HG03521 (cell line): ENCODE data around the gene NRG4.
"Not testable (repeated sequence)": the region's sequence is repeated elsewhere in the genome, so short reads cannot be mapped to it uniquely, and the experiment has no call there.

Source experiments
- ATAC-seq: cut with Tn5 transposase; IDR thresholded peaks from one replicate; pipeline ENCODE4 v1.9.1; 2021; ENCODE audit warnings: mild to moderate bottlenecking, moderate library complexity; ENCODE audit not compliant: unreplicated experiment

NRG4 gene

DNA sequence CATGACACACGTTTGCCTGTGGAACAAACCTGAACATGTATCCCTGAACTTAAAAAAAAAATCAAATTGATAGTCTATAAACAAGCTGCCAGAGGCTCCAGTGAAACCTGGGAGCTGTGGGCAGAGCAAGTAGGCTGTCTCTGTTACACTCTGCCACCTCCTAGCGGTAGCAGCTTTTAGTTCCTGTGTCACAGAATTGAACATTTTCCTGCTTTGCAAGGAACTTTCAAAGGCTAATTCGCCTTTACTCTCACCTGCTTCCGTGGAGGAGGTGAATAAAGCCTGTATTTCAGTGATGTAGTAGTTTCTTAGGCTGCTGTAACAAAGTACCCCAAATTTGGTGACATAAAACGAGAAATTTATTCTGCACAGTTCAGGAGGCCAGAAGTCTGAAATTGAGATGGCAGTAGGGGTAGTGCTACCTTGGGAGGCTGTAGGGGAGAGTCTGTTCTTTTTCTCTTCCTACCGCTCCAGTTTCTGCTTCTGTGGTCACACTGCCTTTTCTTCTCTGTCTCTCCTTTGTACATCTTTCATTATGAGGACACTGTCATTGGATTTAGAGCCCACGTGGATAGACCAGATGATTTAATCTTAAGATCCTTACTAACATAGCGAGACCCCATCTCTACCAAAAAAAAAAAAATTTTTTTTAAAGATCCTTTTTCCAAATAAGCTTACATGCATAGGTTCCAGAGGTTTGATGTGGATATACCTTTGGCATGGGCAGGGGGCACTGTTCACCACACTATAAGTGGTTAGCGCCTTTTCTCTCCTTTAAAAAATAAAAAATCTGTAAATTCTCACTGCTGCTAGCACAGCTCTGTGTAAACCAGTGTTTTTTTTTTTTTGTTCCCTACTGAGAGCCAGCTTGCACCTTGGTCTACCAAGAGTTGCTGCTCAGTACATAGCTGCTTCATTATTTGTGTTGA lies 83.3 kb downstream of the NRG4 start:
- ATAC-seq: no peak

- ATAC-seq: no peak
Observed at GRCh38 chr15:75927601-75928000, 84.6 kb downstream of the NRG4 start.

DNA sequence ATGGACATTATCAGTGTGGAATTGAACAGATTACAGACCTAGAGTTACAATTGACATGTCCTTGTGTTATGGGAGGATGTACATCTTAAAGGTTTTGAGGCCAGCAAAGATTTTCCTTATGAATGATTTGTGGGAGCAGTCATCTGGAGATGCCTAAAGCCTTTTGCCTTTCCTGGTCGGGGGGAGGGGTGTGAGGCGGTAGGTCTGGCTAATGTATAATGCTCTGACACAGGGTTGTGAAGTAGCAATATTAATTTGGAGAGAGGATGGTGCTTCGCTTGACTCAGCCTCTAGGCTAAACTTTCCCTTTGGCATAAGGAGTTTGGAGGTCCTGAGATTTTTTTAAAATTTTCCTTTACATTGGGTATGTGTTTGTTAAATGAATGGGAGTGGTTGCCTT lies 85.3 kb downstream of the NRG4 start:
- ATAC-seq: no peak

DNA sequence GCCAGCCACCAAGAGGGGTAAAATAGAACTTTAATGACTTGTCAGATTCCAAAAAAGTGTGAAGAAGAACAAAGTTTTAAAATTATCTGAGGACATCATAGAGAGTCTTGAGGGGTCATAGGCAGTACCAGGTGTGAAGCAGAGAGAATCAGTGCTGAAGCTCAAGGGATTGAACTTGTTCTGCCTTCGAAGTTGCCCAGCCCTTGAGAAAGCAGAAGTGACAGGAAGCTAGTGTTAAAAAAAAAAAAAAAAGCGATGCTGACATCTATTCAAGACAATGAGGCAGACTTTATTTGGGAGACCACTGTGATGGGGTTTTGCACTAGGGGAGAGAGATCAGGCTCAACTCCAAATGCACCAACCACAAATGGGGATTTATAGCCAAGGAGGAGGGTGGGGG lies 86.8 kb downstream of the NRG4 start:
- ATAC-seq: no peak

GRCh38 chr15:75924576-75924975 lies 87.6 kb downstream of the NRG4 start:
- ATAC-seq: no peak

- ATAC-seq: no peak
Observed at GRCh38 chr15:75923756-75924155, 88.5 kb downstream of the NRG4 start.

GRCh38 chr15:75921732-75922703 lies 90.2 kb downstream of the NRG4 start:
- no peak for ATAC-seq

- no peak for ATAC-seq
Observed at GRCh38 chr15:75920079-75920478, 92.1 kb downstream of the NRG4 start.

- ATAC-seq: no peak
Observed at GRCh38 chr15:75918135-75918534, 94.1 kb downstream of the NRG4 start.

DNA sequence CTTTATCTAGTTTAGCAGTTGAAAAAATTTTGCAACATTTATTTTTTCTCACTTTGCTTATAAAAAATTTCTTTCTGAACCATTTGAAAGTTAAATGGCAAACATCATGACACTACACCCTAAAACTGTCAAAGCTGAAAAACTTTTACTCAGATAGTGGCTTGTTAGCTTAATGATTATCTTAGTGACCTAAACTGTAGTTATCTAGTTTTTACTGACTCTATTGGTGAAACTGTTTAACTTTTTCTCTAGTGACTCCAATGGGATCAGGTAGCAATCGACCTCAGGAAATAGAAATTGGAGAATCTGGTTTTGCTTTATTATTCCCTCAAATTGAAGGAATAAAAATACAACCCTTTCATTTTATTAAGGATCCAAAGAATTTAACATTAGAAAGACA lies 95.2 kb downstream of the NRG4 start:
- no peak for ATAC-seq

DNA sequence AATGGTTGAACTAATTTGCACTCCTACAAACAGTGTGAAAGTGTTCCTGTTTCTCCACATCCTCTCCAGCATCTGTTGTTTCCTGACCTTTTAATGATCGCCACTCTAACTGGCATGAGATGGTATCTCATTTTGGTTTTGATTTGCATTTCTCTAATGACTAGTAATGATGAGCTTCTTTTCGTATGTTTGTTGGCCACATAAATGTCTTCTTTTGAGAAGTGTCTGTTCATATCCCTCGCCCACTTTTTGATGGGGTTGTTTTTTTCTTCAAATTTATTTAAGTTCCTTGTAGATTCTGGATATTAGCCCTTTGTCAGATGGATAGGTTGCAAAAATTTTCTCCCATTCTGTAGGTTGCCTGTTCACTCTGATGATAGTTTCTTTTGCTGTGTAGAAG lies 101.9 kb downstream of the NRG4 start:
- ATAC-seq: not testable (repeated sequence)

GRCh38 chr15:75905231-75905630 lies 107.0 kb downstream of the NRG4 start:
- ATAC-seq: no peak

DNA sequence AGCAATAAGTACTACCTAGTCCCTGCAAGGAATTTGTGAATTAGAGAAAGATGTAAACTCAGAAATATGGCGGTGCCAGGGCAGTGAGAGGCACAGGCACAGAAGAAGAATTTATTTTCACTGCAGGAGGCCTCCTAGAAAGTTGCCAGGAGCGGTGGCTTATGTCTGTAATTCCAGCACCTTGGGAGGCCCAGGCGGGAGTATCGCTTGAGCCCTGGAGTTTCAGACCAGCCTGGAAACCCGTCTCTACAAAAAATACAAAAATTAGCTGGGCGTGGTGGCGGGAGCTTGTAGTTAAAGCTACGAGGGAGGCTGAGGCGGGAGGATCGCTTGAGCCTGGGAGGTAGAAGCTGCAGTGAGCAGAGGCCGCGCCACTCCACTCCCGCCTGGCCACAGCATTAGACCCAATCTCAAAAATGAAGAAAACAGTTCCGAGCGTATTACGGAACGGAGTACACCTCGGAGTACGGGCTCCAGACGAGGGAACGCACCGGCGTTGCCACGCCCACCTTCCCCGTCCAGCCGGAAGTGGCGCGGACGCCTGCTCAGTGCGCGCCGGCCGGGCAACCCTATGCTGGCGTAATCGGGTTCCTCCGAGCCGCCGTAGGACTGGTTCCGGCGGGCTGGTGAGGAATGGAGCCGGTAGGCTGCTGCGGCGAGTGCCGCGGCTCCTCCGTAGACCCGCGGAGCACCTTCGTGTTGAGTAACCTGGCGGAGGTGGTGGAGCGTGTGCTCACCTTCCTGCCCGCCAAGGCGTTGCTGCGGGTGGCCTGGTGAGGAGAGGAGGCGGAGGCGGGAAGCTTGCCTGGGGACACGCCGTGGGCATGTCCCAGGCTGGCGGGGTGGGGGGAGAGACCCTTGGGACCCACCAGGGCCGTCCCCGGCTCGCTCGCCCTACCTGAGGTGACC lies 108.6 kb downstream of the NRG4 start, which contains the start of gene FBXO22:
Gene FBXO22 (plus strand): TSS at position 548 of the 909 bp plus-strand sequence. CDS start 86 bp downstream, at position 634.
- ATAC-seq: peak; percentile 89

DNA sequence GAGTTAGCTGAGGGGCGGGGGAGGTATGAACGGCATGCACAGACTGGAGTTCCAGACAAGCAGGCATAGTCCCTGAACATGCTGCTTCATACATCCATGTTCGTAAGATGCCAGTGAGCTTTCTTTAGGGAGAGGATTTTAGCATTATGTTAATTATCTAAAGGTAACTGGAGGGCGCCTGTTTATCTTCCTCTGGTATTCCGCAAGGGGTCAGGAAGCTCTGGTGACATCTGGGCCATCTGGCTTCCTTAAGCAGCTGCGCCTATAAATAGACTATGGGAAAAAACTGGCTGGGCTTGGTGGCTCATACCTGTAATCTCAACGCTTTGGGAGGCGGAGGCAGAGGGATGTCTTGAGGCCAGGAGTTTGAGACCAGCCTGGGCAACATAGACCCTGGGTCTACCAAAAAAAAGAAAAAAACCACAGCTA lies 110.1 kb downstream of the NRG4 start:
- no peak for ATAC-seq

DNA sequence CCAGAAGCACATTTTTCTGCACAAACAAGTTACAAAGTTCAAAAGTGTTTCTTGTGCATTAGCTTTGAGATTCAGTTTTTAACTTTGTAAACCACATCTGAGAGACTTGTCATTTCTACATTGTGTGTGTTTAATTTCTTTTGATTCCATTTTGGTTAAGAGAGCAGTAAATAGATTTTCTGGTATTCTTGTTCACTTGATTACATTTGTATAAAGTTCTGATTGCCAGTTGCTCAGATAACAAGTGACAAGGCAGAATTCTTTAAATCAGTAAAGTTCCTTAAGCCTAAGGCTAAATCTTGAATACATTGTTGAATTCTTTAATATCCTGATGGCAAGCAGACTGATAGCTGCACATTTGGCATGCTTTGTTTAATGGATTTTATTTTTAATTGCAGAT lies 111.6 kb downstream of the NRG4 start:
- no peak for ATAC-seq

- no peak for ATAC-seq
Observed at GRCh38 chr15:75895731-75896130, 116.5 kb downstream of the NRG4 start.

GRCh38 chr15:75891895-75892294 lies 120.3 kb downstream of the NRG4 start:
- no peak for ATAC-seq
